ENCODE results near the gene ATG9B. TPM values are rescaled to one million over a fixed set of nuclear protein-coding genes. Genes with fewer than 3 reads are reported as not detected.

The ATG9B gene
- polyA plus RNA-seq, 1 of the 3 experiments (the other 2 are of a cell fraction): 0.67 TPM

- H3K9me3 ChIP-seq: no peaks in the 10 kb centered on the region
- no peak overlapping the region for H3K27ac ChIP-seq (ENCODE audit: low read depth in 2 of 2, low read length in 1 of 2)
- no peaks in the 10 kb centered on the region for H4K20me1 ChIP-seq (ENCODE audit: insufficient read depth)
- no peaks in the 10 kb centered on the region for H3K79me2 ChIP-seq (ENCODE audit: insufficient read depth)
- no peaks in the 10 kb centered on the region for H3F3A ChIP-seq (replicated peaks; ENCODE audit: insufficient read depth)
- no peak overlapping the region for H3K4me3 ChIP-seq (ENCODE audit: low read depth in 2 of 2, low read length in 1 of 2)
- H3K36me3 ChIP-seq (replicated peaks in 1 of 2; ENCODE audit: control insufficient read depth in 1 of 2, insufficient read depth in 2 of 2, low read length in 1 of 2): no peaks in the 10 kb centered on the region
- peaks cover 10% of the 10 kb centered on the region; the same call in 1 of the 2 replicates for H3K27me3 ChIP-seq (ENCODE audit: insufficient read depth)
- CTCF ChIA-PET: interaction anchor here (1.2 to 6.0 kb wide), 8 partner anchors 12 to 239 kb away, joined by 3 to 86 read pairs (median 20); partner anchors contain the start of genes ABCB8 and NOS3
- H2AFZ ChIP-seq (ENCODE audit: low read depth): no peak overlapping the region
- H3K9ac ChIP-seq: no peak overlapping the region
- H3K4me1 ChIP-seq (ENCODE audit: control insufficient read depth in 1 of 2, insufficient read depth in 2 of 2, low read depth in 1 of 2, low read length in 1 of 2): peaks cover 0 to 31% of the 10 kb centered on the region in 2 experiments; a peak in 1 of 4 replicates
- WGBS (ENCODE audit: low lambda C conversion rate): 78% methylated on average over 4 of the region's 5 CpGs
- no peaks in the 10 kb centered on the region for H3K9me2 ChIP-seq
- TF ChIP-seq TAF1 (IDR thresholded peaks at IDR 0.05; ENCODE audit: borderline replicate concordance, low read depth, low read length): no peak
- TF ChIP-seq YY1 (IDR thresholded peaks at IDR 0.05; ENCODE audit: low read depth): no peak
- no peak for TF ChIP-seq MEF2A (IDR thresholded peaks at IDR 0.05; ENCODE audit: borderline replicate concordance, low read depth)
- TF ChIP-seq, protein P1, sequence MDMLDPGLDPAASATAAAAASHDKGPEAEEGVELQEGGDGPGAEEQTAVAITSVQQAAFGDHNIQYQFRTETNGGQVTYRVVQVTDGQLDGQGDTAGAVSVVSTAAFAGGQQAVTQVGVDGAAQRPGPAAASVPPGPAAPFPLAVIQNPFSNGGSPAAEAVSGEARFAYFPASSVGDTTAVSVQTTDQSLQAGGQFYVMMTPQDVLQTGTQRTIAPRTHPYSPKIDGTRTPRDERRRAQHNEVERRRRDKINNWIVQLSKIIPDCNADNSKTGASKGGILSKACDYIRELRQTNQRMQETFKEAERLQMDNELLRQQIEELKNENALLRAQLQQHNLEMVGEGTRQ (IDR thresholded peaks at IDR 0.05; ENCODE audit: borderline replicate concordance, low read depth, low read length): no peak
- TF ChIP-seq RFX5 (IDR thresholded peaks at IDR 0.05; ENCODE audit: low read length): no peak
- TF ChIP-seq RXRA (IDR thresholded peaks at IDR 0.05; ENCODE audit: borderline replicate concordance, low read depth): no peak
- no peak for TF ChIP-seq NFIC (IDR thresholded peaks at IDR 0.05; ENCODE audit: borderline replicate concordance)
- no peak for TF ChIP-seq NRF1 (IDR thresholded peaks at IDR 0.05; ENCODE audit: low read depth, low read length)
- POLR2A ChIA-PET: no interaction called here
- no peak for DNase-seq
- no peak overlapping the region for H3K4me2 ChIP-seq
These were observed 8.3 kb downstream of the ATG9B start for GRCh38 chr7:151015967-151016366.

DNA sequence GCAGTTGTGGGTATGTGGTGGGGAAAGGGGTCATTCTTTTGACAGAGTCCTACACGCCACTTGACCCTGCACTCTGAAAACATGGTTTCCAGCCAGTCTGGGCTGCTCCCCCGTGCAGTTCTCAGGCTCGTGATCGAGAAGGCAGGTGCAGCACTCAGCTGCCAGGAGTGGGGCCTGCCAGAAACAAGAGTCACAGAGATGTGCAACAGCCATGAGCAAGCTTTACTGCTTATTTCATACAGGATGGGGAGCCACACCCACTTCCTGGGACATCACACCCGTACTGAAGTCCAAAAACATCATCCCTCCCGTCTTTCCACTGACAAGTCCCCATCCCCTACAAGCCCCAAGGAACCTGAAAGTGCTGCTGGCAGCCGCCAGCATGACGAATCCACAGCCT lies 9.3 kb downstream of the ATG9B start:
- Histone ChIP-seq H3K9ac (no peak overlapping the region), H3K27ac (ENCODE audit: low read depth in 2 of 2, low read length in 1 of 2) (no peak overlapping the region), H3K4me1 (ENCODE audit: control insufficient read depth in 1 of 2, insufficient read depth in 2 of 2, low read depth in 1 of 2, low read length in 1 of 2) (peaks cover 0 to 31% of the 10 kb centered on the region in 2 experiments; a peak in 1 of 4 replicates), H3K4me2 (no peak overlapping the region), H4K20me1 (ENCODE audit: insufficient read depth) (no peaks in the 10 kb centered on the region), H2AFZ (ENCODE audit: low read depth) (no peak overlapping the region), H3K9me3 (no peaks in the 10 kb centered on the region), H3K27me3 (ENCODE audit: insufficient read depth) (no peaks in the 10 kb centered on the region), H3K4me3 (ENCODE audit: low read depth in 2 of 2, low read length in 1 of 2) (no peak overlapping the region), H3K9me2 (no peaks in the 10 kb centered on the region), H3F3A (replicated peaks; ENCODE audit: insufficient read depth) (no peaks in the 10 kb centered on the region), H3K79me2 (ENCODE audit: insufficient read depth) (no peaks in the 10 kb centered on the region), H3K36me3 (replicated peaks in 1 of 2; ENCODE audit: control insufficient read depth in 1 of 2, insufficient read depth in 2 of 2, low read length in 1 of 2) (no peaks in the 10 kb centered on the region)
- 94% methylated on average over 6 of the region's 8 CpGs for WGBS (ENCODE audit: low lambda C conversion rate)
- TF ChIP-seq ZBTB33 (IDR thresholded peaks at IDR 0.05; ENCODE audit: borderline replicate concordance, low read depth) (no peak), EP300 (IDR thresholded peaks at IDR 0.05; ENCODE audit: borderline replicate concordance in 1 of 2, low read depth in 1 of 2, low read length in 1 of 2) (no peak)
- ChIA-PET CTCF (interaction anchor here (0.8 to 11.3 kb wide), 10 partner anchors 13 to 116 kb away, joined by 3 to 151 read pairs (median 12); partner anchors contain the start of genes ABCB8, FASTK and NOS3), POLR2A (interaction anchor here (0.6 kb wide), 1 partner anchor 40 kb away, joined by 3 read pairs; no protein-coding TSS in a partner anchor)
- no peak for DNase-seq
